Caco-2 (cell line): Measurements from ENCODE around the gene BTBD9. TPM values are rescaled to one million over a fixed set of nuclear protein-coding genes. Genes with fewer than 3 reads are reported as not detected.

Source experiments
- BruUV-seq: library from RNA; stranded (reverse); fragments of 400-500 nt; replicated peaks from 2 replicates; lab custom pipeline; 2021; lab: Mats Ljungman, UMichigan
- CTCF ChIA-PET: fragments of 300-600 bp; sonication (Branson Sonifier 250); formaldehyde crosslinking; loops from one replicate; lab custom pipeline; 2022; ENCODE audit warnings: antibody characterized with exemption; lab: Charles Lee
- POLR2A ChIA-PET: fragments of 300-600 bp; sonication (Branson Sonifier 250); formaldehyde crosslinking; loops from one replicate; lab custom pipeline; 2022; ENCODE audit warnings: antibody characterized with exemption; lab: Charles Lee
- DNase-seq, 2 experiments: peaks; one replicate each; pipeline versions ENCODE4 v3.0.0 to v3.0.0-alpha.2; 2020 to 2022
- H3K27me3 ChIP-seq: replicated peaks from 2 replicates; pipeline ENCODE4 v1.6.0; 2011; ENCODE audit warnings: low read length; ENCODE audit not compliant: control insufficient read depth, insufficient read depth
- H3K36me3 ChIP-seq: 2 replicates; pipeline ENCODE4 v1.5.1; 2011; ENCODE audit warnings: low read length; ENCODE audit not compliant: control insufficient read depth, insufficient read depth
- H3K4me1 ChIP-seq: fragments of 250-450 bp; sonication (Bioruptor Pico); 2 replicates; pipeline ENCODE4 v1.5.1; 2020; ENCODE audit warnings: mild to moderate bottlenecking
- H3K4me3 ChIP-seq: 2 replicates; pipeline ENCODE4 v1.5.1; 2011; ENCODE audit warnings: low read depth, mild to moderate bottlenecking, control low read depth, low read length
- H3K9me3 ChIP-seq: fragments of 250-450 bp; sonication (Bioruptor Pico); 2 replicates; pipeline ENCODE4 v1.5.1; 2020; ENCODE audit warnings: mild to moderate bottlenecking, moderate library complexity
- H3K27ac Mint-ChIP-seq: one replicate; pipeline ENCODE4 v1.8.0; 2022; ENCODE audit warnings: mixed read lengths; ENCODE audit not compliant: unreplicated experiment
- H3K27me3 Mint-ChIP-seq: one replicate; pipeline ENCODE4 v1.8.0; 2022; ENCODE audit warnings: mixed read lengths; ENCODE audit not compliant: insufficient read depth, unreplicated experiment
- H3K36me3 Mint-ChIP-seq: one replicate; pipeline ENCODE4 v1.8.0; 2022; ENCODE audit warnings: mild to moderate bottlenecking, mixed read lengths; ENCODE audit not compliant: insufficient read depth, unreplicated experiment
- H3K4me1 Mint-ChIP-seq: one replicate; pipeline ENCODE4 v1.8.0; 2022; ENCODE audit warnings: low read depth, mixed read lengths; ENCODE audit not compliant: unreplicated experiment
- H3K4me3 Mint-ChIP-seq: one replicate; pipeline ENCODE4 v1.8.0; 2022; ENCODE audit warnings: mild to moderate bottlenecking, moderate library complexity, mixed read lengths; ENCODE audit not compliant: unreplicated experiment
- H3K9me3 Mint-ChIP-seq: one replicate; pipeline ENCODE4 v1.8.0; 2022; ENCODE audit warnings: mixed read lengths; ENCODE audit not compliant: unreplicated experiment
- intact Hi-C: fragments of 100-400 bp; cut with micrococcal nuclease; formaldehyde crosslinking; loops from one replicate; pipeline ENCODE4 v1.10.0; 2022; ENCODE audit not compliant: unreplicated experiment
- total RNA-seq: library from RNA; stranded (reverse); gene quantifications from 2 replicates; pipeline ENCODE4 v1.2.3, GENCODE V29; 2022
- TF ChIP-seq, protein P1 (sequence below), 2 experiments: fragments of 200-600 bp in 1 of 2; IDR thresholded peaks; 1 replicate in 1 of 2; 2 replicates in 1 of 2; pipeline versions ENCODE4 v1.5.1 to v1.8.0; 2011 to 2022; ENCODE audit warnings: antibody characterized with exemption in 1 of 2, control low read depth in 1 of 2, inconsistent platforms in 1 of 2, low read depth in 1 of 2, low read length in 1 of 2, mild to moderate bottlenecking in 1 of 2, moderate library complexity in 1 of 2; ENCODE audit not compliant: insufficient read depth in 1 of 2, severe bottlenecking in 1 of 2, unreplicated experiment in 1 of 2

The BTBD9 gene
- total RNA-seq, 1 experiment from 2014 or later, result 19.6 TPM

GRCh38 chr6:38148606-38149005 is 491.1 kb downstream of the BTBD9 start:
- DNase-seq, result no peak
- H3K4me1 Mint-ChIP-seq, result no peaks in the 10 kb centered on the region
- no peaks in the 10 kb centered on the region for H3K27me3 Mint-ChIP-seq
- Histone ChIP-seq H3K9me3 (no peaks in the 10 kb centered on the region), H3K36me3 (no peaks in the 10 kb centered on the region), H3K27me3 (no peaks in the 10 kb centered on the region), H3K4me3 (no peak overlapping the region), H3K4me1 (no peaks in the 10 kb centered on the region)
- CTCF ChIA-PET, result no interaction called here
- POLR2A ChIA-PET, result no interaction called here
- H3K9me3 Mint-ChIP-seq, result no peaks in the 10 kb centered on the region
- TF ChIP-seq, protein P1, sequence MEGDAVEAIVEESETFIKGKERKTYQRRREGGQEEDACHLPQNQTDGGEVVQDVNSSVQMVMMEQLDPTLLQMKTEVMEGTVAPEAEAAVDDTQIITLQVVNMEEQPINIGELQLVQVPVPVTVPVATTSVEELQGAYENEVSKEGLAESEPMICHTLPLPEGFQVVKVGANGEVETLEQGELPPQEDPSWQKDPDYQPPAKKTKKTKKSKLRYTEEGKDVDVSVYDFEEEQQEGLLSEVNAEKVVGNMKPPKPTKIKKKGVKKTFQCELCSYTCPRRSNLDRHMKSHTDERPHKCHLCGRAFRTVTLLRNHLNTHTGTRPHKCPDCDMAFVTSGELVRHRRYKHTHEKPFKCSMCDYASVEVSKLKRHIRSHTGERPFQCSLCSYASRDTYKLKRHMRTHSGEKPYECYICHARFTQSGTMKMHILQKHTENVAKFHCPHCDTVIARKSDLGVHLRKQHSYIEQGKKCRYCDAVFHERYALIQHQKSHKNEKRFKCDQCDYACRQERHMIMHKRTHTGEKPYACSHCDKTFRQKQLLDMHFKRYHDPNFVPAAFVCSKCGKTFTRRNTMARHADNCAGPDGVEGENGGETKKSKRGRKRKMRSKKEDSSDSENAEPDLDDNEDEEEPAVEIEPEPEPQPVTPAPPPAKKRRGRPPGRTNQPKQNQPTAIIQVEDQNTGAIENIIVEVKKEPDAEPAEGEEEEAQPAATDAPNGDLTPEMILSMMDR (IDR thresholded peaks at IDR 0.05; ENCODE audit: insufficient read depth in 1 of 2, low read depth in 1 of 2, low read length in 1 of 2, severe bottlenecking in 1 of 2, unreplicated experiment in 1 of 2), result no peak
- no peak overlapping the region for H3K4me3 Mint-ChIP-seq
- peaks cover 18% of the 10 kb centered on the region for H3K36me3 Mint-ChIP-seq
- BruUV-seq, result no TSS peak
- no peak overlapping the region for H3K27ac Mint-ChIP-seq
- intact Hi-C loops, result no loop called here

DNA sequence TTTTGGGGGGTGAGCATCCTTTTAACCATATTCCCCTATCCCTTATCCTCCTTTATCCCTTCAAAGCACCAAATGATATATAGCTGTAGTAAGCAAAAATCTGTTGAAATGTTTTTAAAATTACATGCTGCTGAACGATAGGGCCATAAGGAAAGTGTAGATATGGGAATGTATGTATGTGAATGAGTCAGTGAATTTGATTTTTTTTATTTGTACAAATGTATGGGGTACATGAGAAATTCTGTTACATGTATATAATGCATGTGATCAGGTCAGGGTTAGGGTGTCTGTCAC is 493.0 kb downstream of the BTBD9 start:
- POLR2A ChIA-PET, result no interaction called here
- BruUV-seq, result no TSS peak

DNA sequence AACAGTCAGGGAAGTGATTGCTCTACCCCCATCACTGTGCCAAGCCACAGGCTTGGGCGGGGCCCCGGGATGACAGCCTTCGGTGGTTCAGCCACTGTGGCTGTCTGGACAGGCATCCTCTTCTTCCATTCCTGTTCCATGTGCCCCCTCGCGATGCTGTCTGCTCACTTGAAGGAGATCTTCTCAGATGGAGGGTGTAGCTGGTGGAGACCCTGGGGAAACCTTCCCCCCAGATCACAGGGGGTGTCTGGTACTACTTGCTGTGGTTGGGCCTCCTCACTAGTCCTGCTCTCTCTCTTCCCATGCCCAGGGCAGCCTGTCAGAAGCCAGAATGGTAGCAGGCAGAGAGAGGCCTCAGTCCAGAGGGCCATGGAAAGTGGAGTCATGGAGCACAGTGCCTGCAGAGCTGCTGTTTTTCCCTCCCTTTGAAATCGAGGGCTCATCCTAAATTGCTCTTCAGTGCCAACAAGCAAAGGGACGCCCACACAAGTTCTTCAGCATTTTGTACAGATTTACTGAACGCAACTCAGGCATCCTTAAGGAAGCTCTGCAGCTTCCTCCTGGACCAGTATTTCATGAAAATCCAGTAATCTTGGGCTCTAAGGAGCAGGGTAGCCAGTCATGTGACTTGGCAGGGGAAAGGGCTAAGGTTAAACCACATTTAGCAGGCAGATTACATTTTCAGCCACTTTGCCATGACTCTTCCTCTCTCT is 493.6 kb downstream of the BTBD9 start:
- Mint-ChIP-seq H3K4me3 (no peak overlapping the region), H3K27ac (no peak overlapping the region), H3K4me1 (peaks cover 4% of the 10 kb centered on the region), H3K36me3 (peaks cover 30% of the 10 kb centered on the region), H3K27me3 (no peaks in the 10 kb centered on the region), H3K9me3 (no peaks in the 10 kb centered on the region)
- H3K4me1 ChIP-seq, result no peaks in the 10 kb centered on the region
- H3K36me3 ChIP-seq, result no peaks in the 10 kb centered on the region
- H3K27me3 ChIP-seq, result no peaks in the 10 kb centered on the region
- intact Hi-C loops, result no loop called here
- BruUV-seq, result no TSS peak
- DNase-seq, result no peak
- TF ChIP-seq, protein P1 (IDR thresholded peaks at IDR 0.05; ENCODE audit: insufficient read depth in 1 of 2, low read depth in 1 of 2, low read length in 1 of 2, severe bottlenecking in 1 of 2, unreplicated experiment in 1 of 2), result no peak
- H3K9me3 ChIP-seq, result no peaks in the 10 kb centered on the region
- no peak overlapping the region for H3K4me3 ChIP-seq
- ChIA-PET POLR2A (no interaction called here), CTCF (no interaction called here)

More for the DNA sequence above, 493.0 kb downstream of the BTBD9 start:
- DNase-seq, result no peak
- Mint-ChIP-seq H3K27me3 (no peaks in the 10 kb centered on the region), H3K4me3 (no peak overlapping the region), H3K36me3 (peaks cover 25% of the 10 kb centered on the region), H3K27ac (no peak overlapping the region), H3K4me1 (no peaks in the 10 kb centered on the region), H3K9me3 (no peaks in the 10 kb centered on the region)
- CTCF ChIA-PET, result no interaction called here
- Histone ChIP-seq H3K27me3 (no peaks in the 10 kb centered on the region), H3K9me3 (no peaks in the 10 kb centered on the region), H3K4me3 (no peak overlapping the region), H3K36me3 (no peaks in the 10 kb centered on the region), H3K4me1 (no peaks in the 10 kb centered on the region)
- intact Hi-C loops, result no loop called here
- TF ChIP-seq, protein P1 (IDR thresholded peaks at IDR 0.05; ENCODE audit: insufficient read depth in 1 of 2, low read depth in 1 of 2, low read length in 1 of 2, severe bottlenecking in 1 of 2, unreplicated experiment in 1 of 2), result no peak
